Kidney epithelial cell (primary cell): ENCODE data around the gene PLLP. TPM values are rescaled to one million over a fixed set of nuclear protein-coding genes. Genes with fewer than 3 reads are reported as not detected.

Source experiments
- DNase-seq: peaks from one replicate; pipeline ENCODE4 v3.0.0-alpha.2; 2010; ENCODE audit warnings: low read depth
- H3K27me3 ChIP-seq: 2 replicates; pipeline ENCODE4 v1.6.0; 2011; ENCODE audit warnings: low read length; ENCODE audit not compliant: control insufficient read depth, insufficient read depth
- H3K36me3 ChIP-seq: 2 replicates; pipeline ENCODE4 v1.5.1; 2011; ENCODE audit warnings: low read length; ENCODE audit not compliant: control insufficient read depth, insufficient read depth
- H3K4me3 ChIP-seq: 2 replicates; pipeline ENCODE4 v1.5.1; 2011; ENCODE audit warnings: low read depth, mild to moderate bottlenecking, control low read depth, low read length
- total RNA-seq: library from RNA; depleted of rRNA; stranded (reverse); fragments of >200 nt; gene quantifications from 2 replicates; pipeline ENCODE4 v1.2.3, GENCODE V29; 2015
- TF ChIP-seq, protein P1 (sequence below): IDR thresholded peaks from 2 replicates; pipeline ENCODE4 v1.5.1; 2011; ENCODE audit warnings: mild to moderate bottlenecking, moderate library complexity, low read length, control low read depth, inconsistent platforms; ENCODE audit not compliant: insufficient read depth, poor library complexity, severe bottlenecking

PLLP gene
- total RNA-seq, 1 donor from 2014 or later = 11.9 TPM

DNA sequence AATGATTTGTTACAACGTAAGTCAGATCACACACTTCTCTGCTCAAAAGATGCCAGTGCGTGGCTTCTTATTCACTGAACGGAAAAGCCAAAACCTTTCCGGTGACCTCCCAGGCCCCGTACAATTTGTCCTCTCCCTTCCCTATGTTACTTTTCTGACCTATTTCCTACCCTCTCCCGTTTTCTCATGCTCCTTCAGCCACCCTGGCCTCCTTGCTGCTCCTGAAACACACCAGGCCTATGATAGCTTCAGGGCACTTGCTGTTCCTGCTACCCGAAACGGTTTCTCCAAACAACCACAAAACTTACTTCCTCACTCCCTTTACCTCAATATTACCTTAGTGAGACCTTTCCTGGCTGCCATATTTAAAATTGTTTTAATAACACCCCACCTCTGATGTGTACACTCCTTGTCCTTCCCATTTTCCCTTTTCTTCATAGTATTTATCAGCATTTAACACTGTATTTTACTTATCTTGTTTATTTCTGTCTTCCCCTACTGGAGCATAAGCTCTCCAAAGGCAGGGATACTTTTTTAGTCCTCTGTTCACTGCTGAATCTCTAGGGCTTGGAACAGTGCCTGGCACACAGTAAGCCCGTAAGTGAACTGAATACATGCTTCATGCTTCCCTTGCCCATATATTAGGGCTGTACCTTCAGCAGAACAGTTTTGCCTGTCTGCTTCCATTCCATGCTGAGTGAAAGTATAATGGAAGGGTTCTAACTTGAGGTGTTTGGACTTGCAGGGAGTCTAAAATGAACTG is 50.3 kb downstream of the PLLP start:
- TF ChIP-seq, protein P1, sequence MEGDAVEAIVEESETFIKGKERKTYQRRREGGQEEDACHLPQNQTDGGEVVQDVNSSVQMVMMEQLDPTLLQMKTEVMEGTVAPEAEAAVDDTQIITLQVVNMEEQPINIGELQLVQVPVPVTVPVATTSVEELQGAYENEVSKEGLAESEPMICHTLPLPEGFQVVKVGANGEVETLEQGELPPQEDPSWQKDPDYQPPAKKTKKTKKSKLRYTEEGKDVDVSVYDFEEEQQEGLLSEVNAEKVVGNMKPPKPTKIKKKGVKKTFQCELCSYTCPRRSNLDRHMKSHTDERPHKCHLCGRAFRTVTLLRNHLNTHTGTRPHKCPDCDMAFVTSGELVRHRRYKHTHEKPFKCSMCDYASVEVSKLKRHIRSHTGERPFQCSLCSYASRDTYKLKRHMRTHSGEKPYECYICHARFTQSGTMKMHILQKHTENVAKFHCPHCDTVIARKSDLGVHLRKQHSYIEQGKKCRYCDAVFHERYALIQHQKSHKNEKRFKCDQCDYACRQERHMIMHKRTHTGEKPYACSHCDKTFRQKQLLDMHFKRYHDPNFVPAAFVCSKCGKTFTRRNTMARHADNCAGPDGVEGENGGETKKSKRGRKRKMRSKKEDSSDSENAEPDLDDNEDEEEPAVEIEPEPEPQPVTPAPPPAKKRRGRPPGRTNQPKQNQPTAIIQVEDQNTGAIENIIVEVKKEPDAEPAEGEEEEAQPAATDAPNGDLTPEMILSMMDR = no peak
- peaks cover 3% of the 10 kb centered on the region for H3K36me3 ChIP-seq
- no peak for DNase-seq

DNA sequence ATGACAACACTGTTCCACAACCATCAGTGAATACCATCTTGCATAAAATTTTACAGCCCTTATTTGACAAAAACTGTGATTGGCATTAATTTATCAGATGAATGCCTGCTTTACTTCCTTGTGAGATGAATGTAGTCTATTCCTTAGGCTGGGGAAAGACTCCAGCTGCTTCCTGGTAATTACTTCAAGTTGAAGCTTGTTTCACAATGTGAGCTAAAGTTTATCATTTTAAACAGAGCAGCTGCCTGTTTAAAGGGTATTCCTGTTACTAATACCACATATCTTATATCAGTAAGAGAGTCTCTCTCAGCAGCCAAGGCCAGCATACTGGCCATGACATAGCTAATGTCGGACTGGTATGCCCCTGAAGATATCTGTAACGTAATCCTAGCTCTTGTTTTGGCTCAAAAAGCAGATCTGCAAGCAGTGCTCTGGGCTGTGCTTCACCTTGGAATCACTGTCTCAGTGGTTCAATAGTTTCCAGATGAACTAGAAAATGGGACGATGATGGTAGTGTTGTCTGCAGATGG is 52.6 kb downstream of the PLLP start:
- TF ChIP-seq, protein P1 = no peak
- no peak overlapping the region for H3K4me3 ChIP-seq
- no peaks in the 10 kb centered on the region for H3K27me3 ChIP-seq
- no peak for DNase-seq
- peaks cover 4% of the 10 kb centered on the region for H3K36me3 ChIP-seq

More for the DNA sequence above, 50.3 kb downstream of the PLLP start:
- Histone ChIP-seq H3K4me3 (no peak overlapping the region), H3K27me3 (no peaks in the 10 kb centered on the region)

DNA sequence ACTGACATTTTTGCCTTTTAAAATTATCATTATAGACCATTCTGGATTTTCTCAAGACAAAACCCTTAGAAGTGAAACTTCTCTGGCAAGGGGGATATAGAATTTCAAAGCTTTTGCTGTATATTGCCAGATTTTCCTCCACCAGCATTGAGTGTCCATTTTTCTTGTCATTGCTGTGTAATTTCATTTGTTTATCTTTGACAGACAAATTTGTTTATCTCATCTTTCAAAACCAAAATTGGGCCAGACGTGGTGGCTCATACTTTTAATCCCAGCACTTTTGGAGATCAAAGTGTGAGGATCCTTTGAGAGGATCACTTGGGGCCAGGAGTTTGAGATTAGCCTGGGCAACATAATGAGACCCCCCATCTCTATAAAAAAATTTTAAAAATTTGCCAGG is 55.4 kb downstream of the PLLP start:
- no peak for DNase-seq
- H3K4me3 ChIP-seq = no peak overlapping the region
- TF ChIP-seq, protein P1 = no peak
- H3K27me3 ChIP-seq = no peaks in the 10 kb centered on the region
- peaks cover 1% of the 10 kb centered on the region for H3K36me3 ChIP-seq

DNA sequence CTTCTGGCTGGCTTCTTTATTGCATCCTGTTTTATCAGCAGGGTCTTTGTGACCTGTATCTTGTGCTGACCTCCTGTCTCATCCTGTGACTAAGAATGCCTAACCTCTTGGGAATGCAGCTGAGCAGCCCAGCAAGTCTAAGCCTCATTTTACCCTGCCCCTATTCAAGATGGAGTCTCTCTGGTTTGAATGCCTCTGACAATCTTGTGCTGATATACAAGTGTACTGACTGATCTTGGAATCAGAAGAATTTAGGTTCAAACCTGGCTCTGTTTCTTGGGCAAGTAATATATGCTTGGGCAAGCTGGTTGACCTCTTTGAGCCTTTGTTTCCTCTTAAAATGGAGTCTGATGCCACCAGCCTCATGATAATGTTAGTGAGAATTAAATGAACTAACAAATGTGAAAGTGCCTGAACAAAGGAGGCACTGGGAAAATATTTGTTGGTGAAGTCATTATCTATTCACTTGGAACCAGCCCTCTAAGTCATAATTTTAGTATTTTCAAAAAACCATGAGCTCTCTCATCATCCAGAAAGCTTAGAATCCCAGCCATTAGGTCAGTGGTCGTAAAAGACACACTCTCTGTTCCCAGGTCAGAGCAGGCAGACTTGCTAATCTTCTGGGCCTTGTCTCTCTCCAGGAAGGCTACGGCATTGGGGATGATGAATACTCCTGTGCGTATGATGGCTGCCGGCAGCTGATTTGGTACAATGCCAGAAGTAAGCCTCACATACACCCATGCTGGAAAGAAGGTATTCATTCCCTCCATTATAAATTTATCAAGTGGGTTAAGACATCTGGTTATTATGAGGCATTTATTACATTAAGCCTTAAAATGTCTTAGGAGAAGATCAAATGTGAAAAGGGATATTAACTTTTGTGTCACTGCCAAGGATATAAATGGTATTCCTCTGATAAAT is 57.5 kb downstream of the PLLP start:
- no peak overlapping the region for H3K4me3 ChIP-seq
- H3K27me3 ChIP-seq = no peaks in the 10 kb centered on the region
- H3K36me3 ChIP-seq = peaks cover 4% of the 10 kb centered on the region
- TF ChIP-seq, protein P1 = no peak
- no peak for DNase-seq

DNA sequence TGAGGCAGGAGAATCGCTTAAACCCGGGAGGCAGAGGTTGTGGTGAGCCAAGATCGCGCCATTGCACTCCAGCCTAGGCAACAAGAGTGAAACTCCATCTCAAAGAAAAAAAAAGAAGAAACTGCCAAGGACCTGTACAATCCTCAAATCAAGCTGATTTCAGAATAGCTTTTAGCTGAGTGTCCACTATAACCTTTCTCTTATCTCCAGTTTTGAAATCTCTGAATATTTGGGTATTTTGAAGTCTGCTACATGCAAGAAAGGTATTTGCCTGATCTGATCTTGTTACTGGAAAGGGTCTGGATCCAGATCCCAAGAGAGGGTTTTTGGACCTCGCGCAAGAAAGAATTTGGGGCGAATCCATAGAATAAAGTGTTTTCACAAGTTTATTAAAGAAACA is 58.5 kb downstream of the PLLP start:
- TF ChIP-seq, protein P1 = no peak
- Histone ChIP-seq H3K4me3 (no peak overlapping the region), H3K27me3 (no peaks in the 10 kb centered on the region), H3K36me3 (peaks cover 4% of the 10 kb centered on the region)
- no peak for DNase-seq
